H1 (cell line): ENCODE measurements around the gene PRDM2.

ENCODE experiments used
- EGR1 ChIP-seq: IDR thresholded peaks from 2 replicates; pipeline ENCODE4 v1.6.1; 2011; ENCODE audit warnings: low read depth, low read length, borderline replicate concordance
- EP300 ChIP-seq, 2 experiments: IDR thresholded peaks; 1 replicate in 1 of 2; 2 replicates in 1 of 2; pipeline ENCODE4 v1.6.1; 2011 to 2012; ENCODE audit warnings: low read depth in 2 of 2, low read length in 2 of 2, mild to moderate bottlenecking in 2 of 2, borderline replicate concordance in 1 of 2, inconsistent platforms in 1 of 2, moderate library complexity in 1 of 2
- EZH2 ChIP-seq: fragments of 200-600 bp; sonication (generic); IDR thresholded peaks from 2 replicates; pipeline ENCODE4 v1.7.1; 2012; ENCODE audit warnings: low read depth, mild to moderate bottlenecking, moderate library complexity, low read length, inconsistent platforms; ENCODE audit not compliant: severe bottlenecking
- FOSL1 ChIP-seq: IDR thresholded peaks from 2 replicates; pipeline ENCODE4 v1.6.1; 2011; ENCODE audit warnings: mild to moderate bottlenecking, low read depth, low read length, moderate library complexity; ENCODE audit not compliant: insufficient read depth
- HDAC6 ChIP-seq: IDR thresholded peaks from one replicate; pipeline ENCODE4 v1.7.1; 2012; ENCODE audit warnings: low read depth, mild to moderate bottlenecking, inconsistent platforms, low read length, moderate library complexity
- KDM1A ChIP-seq: fragments of 200-600, 300-600 bp; sonication (generic); IDR thresholded peaks from 2 replicates; pipeline ENCODE4 v1.7.1; 2016; ENCODE audit warnings: mild to moderate bottlenecking, low read length, borderline replicate concordance
- POLR2A ChIP-seq, 2 experiments: IDR thresholded peaks; 1 replicate in 1 of 2; 2 replicates in 1 of 2; pipeline ENCODE4 v1.6.1; 2011; ENCODE audit warnings: low read depth in 2 of 2, low read length in 2 of 2, mild to moderate bottlenecking in 2 of 2; ENCODE audit errors: control extremely low read depth in 1 of 2
- SAP30 ChIP-seq: fragments of 300-600 bp; sonication (generic); IDR thresholded peaks from 2 replicates; pipeline ENCODE4 v1.7.1; 2012; ENCODE audit warnings: low read length, moderate library complexity, mild to moderate bottlenecking, inconsistent platforms; ENCODE audit not compliant: insufficient read depth, insufficient replicate concordance
- TBP ChIP-seq: IDR thresholded peaks from 2 replicates; pipeline ENCODE4 v1.6.1; 2011; ENCODE audit warnings: low read depth, low read length, improper control_type of control experiment
- TEAD4 ChIP-seq: IDR thresholded peaks from 2 replicates; pipeline ENCODE4 v1.6.1; 2012; ENCODE audit warnings: low read depth, low read length, inconsistent platforms, mixed read lengths
- TF ChIP-seq, protein P1 (sequence below), 3 experiments: IDR thresholded peaks; 1 replicate in 2 of 3; 2 replicates in 1 of 3; pipeline versions ENCODE4 v1.5.1 to v1.6.1; 2011; ENCODE audit warnings: low read length in 3 of 3, mild to moderate bottlenecking in 3 of 3, inconsistent platforms in 2 of 3, low read depth in 1 of 3, moderate library complexity in 1 of 3; ENCODE audit not compliant: insufficient read depth in 1 of 3; ENCODE audit errors: control extremely low read depth in 1 of 3
- TF ChIP-seq, protein P2 (sequence below): IDR thresholded peaks from 2 replicates; pipeline ENCODE4 v1.6.1; 2011; ENCODE audit warnings: low read depth, mild to moderate bottlenecking, low read length; ENCODE audit not compliant: insufficient read depth
- TF ChIP-seq, protein P3 (sequence below): IDR thresholded peaks from 2 replicates; pipeline ENCODE4 v1.6.1; 2011; ENCODE audit warnings: low read length, improper control_type of control experiment

DNA sequence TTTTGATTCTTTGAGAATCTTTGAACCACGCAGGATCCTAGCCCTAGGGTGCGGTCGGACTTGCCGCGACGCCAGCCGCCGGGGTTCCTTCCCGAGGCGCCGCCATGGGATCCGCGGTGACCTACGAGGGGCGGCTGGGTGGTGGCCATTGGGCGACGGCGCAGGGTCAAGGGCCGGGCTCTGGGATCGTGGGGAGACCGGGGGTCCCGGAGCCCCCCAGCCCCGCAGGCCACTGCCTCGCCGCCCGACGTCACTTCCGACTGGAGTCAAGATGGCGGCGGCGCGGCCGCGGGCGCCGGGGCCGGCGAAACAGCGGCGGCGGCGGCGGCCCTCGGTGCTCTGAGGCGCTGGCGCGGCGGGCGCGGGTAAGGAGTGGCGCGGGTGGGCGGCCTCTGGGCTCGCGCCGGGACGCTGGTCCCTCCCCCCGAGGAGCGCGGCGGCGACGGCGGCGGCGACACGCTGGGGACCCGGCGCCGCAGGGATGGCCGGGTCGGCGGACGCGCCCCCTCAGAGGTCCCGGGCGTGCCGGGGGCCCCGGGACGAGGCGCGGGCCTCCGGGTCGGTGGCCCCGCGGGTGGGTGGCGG lies at the start of gene PRDM2:
- TF ChIP-seq EZH2 (no peak), HDAC6 (no peak), KDM1A (no peak), TBP (no peak), EGR1 (no peak), TEAD4 (no peak), SAP30 (no peak), EP300 (IDR thresholded peaks at IDR 0.05; ENCODE audit: borderline replicate concordance in 1 of 2, low read depth in 2 of 2, low read length in 2 of 2) (no peak), POLR2A (IDR thresholded peaks at IDR 0.05; ENCODE audit: control extremely low read depth in 1 of 2, low read depth in 2 of 2, low read length in 2 of 2) (0 out of 3 replicates have a peak, but pooled peaks of 1 of the 2 experiments have one; percentile 31), FOSL1 (no peak)
- TF ChIP-seq, protein P1, sequence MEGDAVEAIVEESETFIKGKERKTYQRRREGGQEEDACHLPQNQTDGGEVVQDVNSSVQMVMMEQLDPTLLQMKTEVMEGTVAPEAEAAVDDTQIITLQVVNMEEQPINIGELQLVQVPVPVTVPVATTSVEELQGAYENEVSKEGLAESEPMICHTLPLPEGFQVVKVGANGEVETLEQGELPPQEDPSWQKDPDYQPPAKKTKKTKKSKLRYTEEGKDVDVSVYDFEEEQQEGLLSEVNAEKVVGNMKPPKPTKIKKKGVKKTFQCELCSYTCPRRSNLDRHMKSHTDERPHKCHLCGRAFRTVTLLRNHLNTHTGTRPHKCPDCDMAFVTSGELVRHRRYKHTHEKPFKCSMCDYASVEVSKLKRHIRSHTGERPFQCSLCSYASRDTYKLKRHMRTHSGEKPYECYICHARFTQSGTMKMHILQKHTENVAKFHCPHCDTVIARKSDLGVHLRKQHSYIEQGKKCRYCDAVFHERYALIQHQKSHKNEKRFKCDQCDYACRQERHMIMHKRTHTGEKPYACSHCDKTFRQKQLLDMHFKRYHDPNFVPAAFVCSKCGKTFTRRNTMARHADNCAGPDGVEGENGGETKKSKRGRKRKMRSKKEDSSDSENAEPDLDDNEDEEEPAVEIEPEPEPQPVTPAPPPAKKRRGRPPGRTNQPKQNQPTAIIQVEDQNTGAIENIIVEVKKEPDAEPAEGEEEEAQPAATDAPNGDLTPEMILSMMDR (IDR thresholded peaks at IDR 0.05; ENCODE audit: control extremely low read depth in 1 of 3, insufficient read depth in 1 of 3, low read depth in 1 of 3, low read length in 3 of 3) = no peak
- TF ChIP-seq, protein P2, sequence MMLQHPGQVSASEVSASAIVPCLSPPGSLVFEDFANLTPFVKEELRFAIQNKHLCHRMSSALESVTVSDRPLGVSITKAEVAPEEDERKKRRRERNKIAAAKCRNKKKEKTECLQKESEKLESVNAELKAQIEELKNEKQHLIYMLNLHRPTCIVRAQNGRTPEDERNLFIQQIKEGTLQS = no peak
- TF ChIP-seq, protein P3, sequence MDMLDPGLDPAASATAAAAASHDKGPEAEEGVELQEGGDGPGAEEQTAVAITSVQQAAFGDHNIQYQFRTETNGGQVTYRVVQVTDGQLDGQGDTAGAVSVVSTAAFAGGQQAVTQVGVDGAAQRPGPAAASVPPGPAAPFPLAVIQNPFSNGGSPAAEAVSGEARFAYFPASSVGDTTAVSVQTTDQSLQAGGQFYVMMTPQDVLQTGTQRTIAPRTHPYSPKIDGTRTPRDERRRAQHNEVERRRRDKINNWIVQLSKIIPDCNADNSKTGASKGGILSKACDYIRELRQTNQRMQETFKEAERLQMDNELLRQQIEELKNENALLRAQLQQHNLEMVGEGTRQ = no peak
